ENCODE results near the gene EIF1AY.
A peak's percentile ranks its signal among the peaks of the same experiment; 100 is the strongest.
"Not testable (repeated sequence)": the region's sequence is repeated elsewhere in the genome, so short reads cannot be mapped to it uniquely, and the experiment has no call there.

Gene EIF1AY, protein sequence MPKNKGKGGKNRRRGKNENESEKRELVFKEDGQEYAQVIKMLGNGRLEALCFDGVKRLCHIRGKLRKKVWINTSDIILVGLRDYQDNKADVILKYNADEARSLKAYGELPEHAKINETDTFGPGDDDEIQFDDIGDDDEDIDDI

DNA sequence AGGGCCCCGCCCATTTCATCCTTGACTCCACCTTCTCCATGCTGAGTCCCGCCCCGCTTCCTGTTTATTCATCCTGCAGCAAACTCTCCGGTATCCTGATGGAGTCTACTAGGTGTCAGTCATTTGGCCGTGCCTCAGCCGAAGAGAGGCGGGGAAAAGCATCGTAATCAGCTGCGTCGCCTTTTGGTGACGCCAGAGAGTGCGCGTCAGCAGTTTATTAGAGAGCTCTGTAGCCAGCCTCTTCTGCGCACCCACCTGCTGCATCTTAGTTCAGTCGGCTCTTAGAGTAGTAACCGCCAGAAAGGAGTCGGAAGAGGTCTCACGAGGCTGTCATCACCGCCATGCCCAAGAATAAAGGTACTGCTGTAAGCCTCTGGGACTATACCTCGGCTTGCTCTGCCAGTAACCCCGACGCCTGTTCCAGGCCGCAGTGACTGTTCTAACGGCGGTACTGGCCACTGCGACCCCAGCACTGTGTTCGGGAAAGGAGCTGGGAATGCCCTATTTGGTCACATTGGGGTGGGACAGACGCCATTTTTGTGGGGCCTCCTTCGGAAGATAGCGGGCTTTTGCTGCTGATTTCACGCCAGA lies at the start of gene EIF1AY:
Gene EIF1AY, plus strand, starts transcription at position 246 of the 591 bp plus-strand sequence. Its CDS starts 96 bp downstream, at position 342.
- Mint-ChIP-seq H3K36me3 (no peaks in the 10 kb centered on the region), H3K27me3 (no peaks in the 10 kb centered on the region), H3K4me3 (peak within 1 kb of the TSS; percentile 93), H3K4me1 (peaks cover 14% of the 10 kb centered on the region), H3K27ac (peak within 1 kb of the TSS; percentile 98), H3K9me3 (no peaks in the 10 kb centered on the region)
- ATAC-seq = peak; percentile 99

DNA sequence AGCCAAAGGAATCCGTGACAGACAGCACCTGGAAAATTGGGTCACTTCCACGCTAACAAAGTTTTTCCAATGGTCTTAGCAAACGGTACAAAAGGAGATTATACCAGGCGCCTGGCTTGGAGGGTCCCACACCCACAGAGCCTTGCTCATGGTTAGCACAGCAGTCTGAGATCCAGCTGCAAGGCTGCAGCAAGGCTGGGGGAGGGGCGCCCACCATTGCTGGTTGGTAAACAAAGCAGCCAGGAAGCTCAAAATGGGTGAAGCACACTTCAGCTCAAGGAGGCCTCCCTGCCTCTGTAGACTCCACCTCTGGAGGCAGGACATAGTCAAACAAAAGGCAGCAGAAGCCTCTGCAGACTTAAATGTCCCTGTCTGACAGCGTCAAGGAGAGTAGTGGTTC lies 47.1 kb upstream of the EIF1AY start:
- H3K27ac Mint-ChIP-seq = no peak overlapping the region
- no peaks in the 10 kb centered on the region for H3K4me1 Mint-ChIP-seq
- peaks cover 12% of the 10 kb centered on the region for H3K36me3 Mint-ChIP-seq
- H3K9me3 Mint-ChIP-seq = peaks cover 4% of the 10 kb centered on the region
- ATAC-seq = no peak
- H3K27me3 Mint-ChIP-seq = no peaks in the 10 kb centered on the region
- no peak overlapping the region for H3K4me3 Mint-ChIP-seq

DNA sequence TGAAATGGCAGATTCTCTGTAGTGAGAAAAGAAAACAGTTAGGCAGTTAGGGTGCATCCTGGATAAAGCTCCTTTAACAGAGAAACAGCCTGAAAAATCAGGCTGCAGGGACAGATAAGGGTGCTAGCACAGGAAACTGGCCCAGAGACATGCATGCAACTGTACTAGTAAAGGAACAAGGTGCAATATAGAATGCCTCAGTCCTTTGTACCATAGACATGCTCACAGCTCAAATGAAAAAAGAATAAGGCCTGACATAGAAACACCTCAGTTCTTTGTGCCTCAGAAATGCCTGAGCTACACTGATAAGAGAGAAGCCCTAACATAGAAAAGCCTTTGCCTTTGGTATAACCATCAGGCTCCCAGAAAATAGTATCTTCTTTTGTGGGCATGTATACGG lies 37.4 kb upstream of the EIF1AY start:
- H3K9me3 Mint-ChIP-seq = no peaks in the 10 kb centered on the region
- no peaks in the 10 kb centered on the region for H3K27me3 Mint-ChIP-seq
- no peaks in the 10 kb centered on the region for H3K4me1 Mint-ChIP-seq
- no peak overlapping the region for H3K27ac Mint-ChIP-seq
- no peak for ATAC-seq
- no peak overlapping the region for H3K4me3 Mint-ChIP-seq
- H3K36me3 Mint-ChIP-seq = no peaks in the 10 kb centered on the region

DNA sequence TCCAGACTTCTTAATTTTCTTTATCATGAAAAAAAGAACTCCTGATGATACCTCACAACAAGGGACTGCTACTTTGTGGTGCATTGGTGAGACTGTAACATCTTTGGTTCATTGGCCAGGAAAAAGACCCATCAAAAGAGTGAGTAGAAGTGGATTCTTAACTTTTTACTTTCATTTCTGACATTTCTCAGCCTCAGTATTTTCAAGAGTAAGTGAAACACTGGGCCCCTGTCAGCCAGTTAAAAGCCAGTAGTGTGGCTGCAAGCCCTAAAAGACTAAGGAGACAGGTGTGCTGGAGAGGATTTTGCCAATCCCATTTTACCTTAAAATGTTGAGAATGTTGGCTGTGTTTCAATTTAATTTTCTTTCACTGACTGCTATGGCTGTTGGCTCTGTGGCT lies 36.6 kb upstream of the EIF1AY start:
- Mint-ChIP-seq H3K27me3 (no peaks in the 10 kb centered on the region), H3K4me1 (no peaks in the 10 kb centered on the region), H3K36me3 (no peaks in the 10 kb centered on the region), H3K27ac (no peak overlapping the region), H3K9me3 (no peaks in the 10 kb centered on the region), H3K4me3 (no peak overlapping the region)
- ATAC-seq = no peak

DNA sequence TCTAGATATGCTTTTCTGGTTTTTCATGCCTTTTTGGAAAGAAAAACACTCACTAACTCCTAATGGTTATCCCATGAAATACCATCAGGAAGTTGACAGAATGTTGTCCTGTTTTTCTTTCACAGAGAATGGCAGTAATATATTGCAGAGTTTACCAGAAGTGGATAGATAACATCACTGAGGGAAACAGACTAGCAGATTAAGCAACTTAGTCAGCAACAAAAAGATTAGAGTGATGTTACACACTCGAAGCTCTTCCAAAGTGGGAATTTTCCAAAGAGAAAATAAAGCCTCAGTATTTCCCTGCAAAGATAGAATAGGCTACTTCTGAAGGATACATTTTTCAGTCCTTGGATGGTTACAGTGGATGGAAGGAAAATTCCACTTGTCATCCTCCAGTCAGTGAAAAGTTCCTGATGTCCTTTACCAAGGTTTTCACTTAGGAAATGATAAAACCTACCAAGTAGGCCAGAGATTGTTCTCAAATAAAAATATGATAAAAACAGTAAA lies 31.1 kb upstream of the EIF1AY start:
- no peaks in the 10 kb centered on the region for H3K27me3 Mint-ChIP-seq
- no peaks in the 10 kb centered on the region for H3K36me3 Mint-ChIP-seq
- no peak overlapping the region for H3K4me3 Mint-ChIP-seq
- no peak for ATAC-seq
- no peak overlapping the region for H3K27ac Mint-ChIP-seq
- H3K4me1 Mint-ChIP-seq = no peaks in the 10 kb centered on the region
- H3K9me3 Mint-ChIP-seq = peaks cover 2% of the 10 kb centered on the region

DNA sequence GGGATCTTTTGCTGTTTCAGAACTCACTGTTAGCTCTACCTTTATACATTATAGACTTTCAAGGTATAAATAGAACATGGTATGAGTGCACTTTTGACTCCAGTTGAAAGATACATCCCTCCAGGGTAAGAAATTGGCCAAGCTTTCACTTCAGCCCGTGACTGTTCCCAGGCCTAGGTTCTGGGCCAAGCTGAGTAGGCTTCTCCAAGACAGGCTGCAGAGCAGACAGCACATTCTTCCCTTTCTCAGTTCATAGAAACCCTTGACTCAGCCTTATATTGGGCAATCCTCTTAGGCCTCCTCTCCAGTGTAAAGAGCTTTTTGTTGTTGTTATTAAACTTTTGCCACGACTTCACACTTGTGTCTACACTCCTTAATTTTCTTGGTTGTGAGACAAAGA lies 29.5 kb upstream of the EIF1AY start:
- no peaks in the 10 kb centered on the region for H3K4me1 Mint-ChIP-seq
- peaks cover 2% of the 10 kb centered on the region for H3K9me3 Mint-ChIP-seq
- H3K36me3 Mint-ChIP-seq = no peaks in the 10 kb centered on the region
- H3K27me3 Mint-ChIP-seq = no peaks in the 10 kb centered on the region
- no peak overlapping the region for H3K27ac Mint-ChIP-seq
- ATAC-seq = no peak
- no peak overlapping the region for H3K4me3 Mint-ChIP-seq

DNA sequence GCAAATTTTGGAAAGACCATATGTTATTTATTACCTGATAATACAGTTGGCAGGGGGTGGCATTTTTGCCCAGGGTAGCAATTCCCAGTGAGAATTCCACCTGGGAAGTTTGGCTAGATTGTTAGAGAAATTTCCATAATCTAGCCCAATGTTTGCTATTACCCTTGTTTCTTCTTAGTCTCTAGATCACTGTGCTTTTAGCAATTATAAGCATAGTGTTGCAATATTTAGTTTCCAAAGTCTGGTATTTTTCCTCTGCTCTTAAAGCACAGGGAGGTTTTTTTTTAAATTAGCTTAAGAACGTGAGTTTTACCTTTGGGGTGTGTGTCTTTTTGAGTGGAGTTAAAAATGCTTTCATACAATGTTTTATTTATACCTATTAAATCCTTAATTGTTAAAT lies 26.3 kb upstream of the EIF1AY start:
- Mint-ChIP-seq H3K4me3 (no peak overlapping the region), H3K36me3 (no peaks in the 10 kb centered on the region), H3K27ac (no peak overlapping the region), H3K27me3 (no peaks in the 10 kb centered on the region), H3K9me3 (peaks cover 2% of the 10 kb centered on the region), H3K4me1 (no peaks in the 10 kb centered on the region)
- ATAC-seq = no peak

DNA sequence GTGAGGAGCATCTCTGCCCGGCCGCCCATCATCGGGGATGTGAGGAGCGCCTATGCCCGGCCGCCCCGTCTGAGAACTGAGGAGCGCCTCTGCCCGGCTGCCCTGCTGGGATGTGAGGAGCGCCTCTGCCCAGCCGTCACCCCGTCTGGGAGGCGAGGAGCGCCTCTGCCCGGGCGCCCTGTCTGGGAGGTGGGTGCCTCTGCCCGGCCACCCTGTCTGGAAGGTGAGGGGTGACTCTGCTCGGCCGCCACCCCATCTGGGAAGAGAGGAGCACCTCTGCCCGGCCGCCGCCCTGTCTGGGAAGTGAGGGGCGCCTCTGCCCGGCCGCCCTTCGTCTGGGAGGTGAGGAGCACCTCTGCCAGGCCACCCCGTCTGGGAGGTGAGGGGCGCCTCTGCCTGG lies 23.7 kb upstream of the EIF1AY start:
- Mint-ChIP-seq H3K4me3 (no peak overlapping the region), H3K4me1 (no peaks in the 10 kb centered on the region), H3K36me3 (no peaks in the 10 kb centered on the region), H3K27ac (no peak overlapping the region), H3K27me3 (no peaks in the 10 kb centered on the region), H3K9me3 (no peaks in the 10 kb centered on the region)
- no peak for ATAC-seq

DNA sequence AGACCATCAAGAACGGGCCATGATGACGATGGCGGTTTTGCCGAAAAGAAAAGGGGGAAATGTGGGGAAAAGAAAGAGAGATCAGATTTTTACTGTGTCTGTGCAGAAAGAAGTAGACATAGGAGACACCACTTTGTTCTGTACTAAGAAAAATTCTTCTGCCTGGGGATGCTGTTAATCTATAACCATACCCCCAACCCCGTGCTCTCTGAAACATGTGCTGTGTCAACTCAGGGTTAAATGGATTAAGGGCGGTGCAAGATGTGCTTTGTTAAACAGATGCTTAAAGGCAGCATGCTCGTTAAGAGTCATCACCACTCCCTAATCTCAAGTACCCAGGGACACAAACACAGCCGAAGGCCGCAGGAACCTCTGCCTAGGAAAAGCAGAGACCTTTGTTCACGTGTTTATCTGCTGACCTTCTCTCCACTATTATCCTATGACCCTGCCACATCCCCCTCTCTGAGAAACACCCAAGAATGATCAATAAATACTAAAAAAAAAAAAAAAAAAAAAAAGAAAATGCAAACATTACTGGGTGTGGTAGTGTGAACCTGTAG lies 22.7 kb upstream of the EIF1AY start:
- not testable (repeated sequence) for H3K27ac Mint-ChIP-seq, H3K4me1 Mint-ChIP-seq, H3K9me3 Mint-ChIP-seq, H3K27me3 Mint-ChIP-seq, H3K36me3 Mint-ChIP-seq, H3K4me3 Mint-ChIP-seq, ATAC-seq

DNA sequence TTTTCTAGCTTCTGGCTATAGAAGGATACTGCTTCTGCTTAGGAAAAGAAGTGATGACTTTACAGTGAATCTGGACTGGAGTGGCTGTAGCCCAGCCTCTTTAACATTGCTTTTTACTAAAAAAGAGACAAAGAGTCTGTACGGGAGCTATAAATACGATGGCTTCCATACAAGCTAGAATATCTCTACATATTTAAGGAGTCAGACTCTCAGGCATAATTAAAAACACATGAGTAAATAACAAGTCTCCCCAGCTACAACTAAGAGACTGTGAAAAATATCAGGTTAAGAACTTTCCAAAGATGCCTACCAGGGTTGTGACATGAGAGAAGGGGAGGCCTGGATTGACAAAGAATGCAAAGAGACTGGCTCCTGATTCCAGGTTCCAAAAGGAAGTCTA lies 19.8 kb upstream of the EIF1AY start:
- H3K4me1 Mint-ChIP-seq = no peaks in the 10 kb centered on the region
- H3K9me3 Mint-ChIP-seq = no peaks in the 10 kb centered on the region
- H3K27ac Mint-ChIP-seq = no peak overlapping the region
- no peaks in the 10 kb centered on the region for H3K27me3 Mint-ChIP-seq
- ATAC-seq = no peak
- no peak overlapping the region for H3K4me3 Mint-ChIP-seq
- H3K36me3 Mint-ChIP-seq = no peaks in the 10 kb centered on the region

DNA sequence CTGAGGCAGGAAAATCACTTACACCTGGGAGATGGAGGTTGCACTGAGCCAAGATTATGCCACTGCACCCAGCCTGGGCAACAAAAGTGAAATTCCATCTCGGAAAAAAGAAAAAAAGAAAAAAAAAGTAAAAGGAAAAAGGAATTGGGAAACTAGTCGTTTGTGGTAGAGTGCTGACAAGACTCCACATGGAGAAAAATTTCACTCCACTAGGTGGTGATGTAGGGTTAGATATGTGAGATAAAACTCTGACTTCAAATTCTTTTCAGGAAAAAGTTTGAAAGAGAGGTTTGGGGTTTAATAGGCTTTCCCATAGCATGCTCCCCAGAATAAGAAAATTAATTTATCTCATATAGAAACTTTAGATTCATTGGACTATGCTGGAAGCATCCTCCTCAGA lies 16.9 kb upstream of the EIF1AY start:
- ATAC-seq = no peak
- Mint-ChIP-seq H3K27ac (no peak overlapping the region), H3K4me3 (no peak overlapping the region), H3K27me3 (no peaks in the 10 kb centered on the region), H3K36me3 (no peaks in the 10 kb centered on the region), H3K9me3 (no peaks in the 10 kb centered on the region), H3K4me1 (no peaks in the 10 kb centered on the region)

DNA sequence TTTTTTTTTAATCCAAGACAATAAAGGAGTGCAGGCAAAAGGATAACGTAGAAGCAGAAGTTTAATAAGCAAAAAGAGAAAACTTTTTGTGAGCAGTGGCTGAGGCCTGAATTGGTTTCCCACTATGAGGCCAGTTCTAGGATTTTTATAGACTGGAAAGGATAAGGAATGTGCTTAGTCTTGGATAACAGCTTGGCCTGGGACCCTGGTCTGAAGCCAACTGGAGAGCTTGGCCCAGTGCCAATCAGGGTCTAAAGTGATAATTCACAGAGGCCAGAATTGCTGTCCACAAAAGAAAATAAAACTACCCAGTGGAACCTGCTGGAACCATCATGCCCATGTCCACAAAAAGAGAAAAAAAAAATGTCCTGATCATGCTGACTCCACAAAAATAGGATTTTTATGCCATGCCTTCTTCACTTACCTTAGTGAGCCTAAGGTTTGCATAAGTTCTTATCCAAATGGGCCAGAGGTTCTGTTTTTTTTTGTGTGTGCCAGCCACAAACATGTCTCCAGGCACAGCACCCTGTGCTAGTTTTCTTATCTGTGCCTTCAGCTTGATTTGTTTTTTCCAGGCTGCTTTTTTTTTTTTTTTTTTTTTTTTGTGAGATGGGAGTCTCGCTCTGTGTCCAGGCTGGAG lies 15.6 kb upstream of the EIF1AY start:
- Mint-ChIP-seq H3K36me3 (no peaks in the 10 kb centered on the region), H3K9me3 (no peaks in the 10 kb centered on the region), H3K27me3 (no peaks in the 10 kb centered on the region), H3K4me1 (no peaks in the 10 kb centered on the region), H3K27ac (no peak overlapping the region), H3K4me3 (no peak overlapping the region)
- ATAC-seq = no peak

DNA sequence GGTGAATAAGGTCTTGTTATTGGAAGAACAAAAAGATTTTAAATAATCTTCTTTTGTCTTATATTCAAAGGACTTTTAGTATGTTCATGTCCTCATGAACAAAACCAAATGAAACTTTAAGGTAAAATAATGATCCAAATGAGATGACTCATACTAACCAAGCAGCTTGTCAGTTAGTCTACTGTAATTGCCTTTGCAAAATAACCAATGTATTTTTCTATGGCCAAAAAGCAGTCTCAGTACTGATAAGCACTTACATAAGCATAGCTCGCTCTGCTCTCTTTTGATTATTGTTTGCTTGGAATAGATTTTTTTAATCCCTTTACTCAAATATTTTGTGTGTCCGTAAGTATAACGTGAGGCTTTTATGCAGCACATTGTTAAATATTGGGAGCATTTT lies 4.3 kb upstream of the EIF1AY start:
- Mint-ChIP-seq H3K27ac (no peak overlapping the region), H3K27me3 (no peaks in the 10 kb centered on the region), H3K36me3 (no peaks in the 10 kb centered on the region), H3K4me1 (peaks cover 8% of the 10 kb centered on the region), H3K9me3 (no peaks in the 10 kb centered on the region), H3K4me3 (no peak overlapping the region)
- ATAC-seq = no peak

DNA sequence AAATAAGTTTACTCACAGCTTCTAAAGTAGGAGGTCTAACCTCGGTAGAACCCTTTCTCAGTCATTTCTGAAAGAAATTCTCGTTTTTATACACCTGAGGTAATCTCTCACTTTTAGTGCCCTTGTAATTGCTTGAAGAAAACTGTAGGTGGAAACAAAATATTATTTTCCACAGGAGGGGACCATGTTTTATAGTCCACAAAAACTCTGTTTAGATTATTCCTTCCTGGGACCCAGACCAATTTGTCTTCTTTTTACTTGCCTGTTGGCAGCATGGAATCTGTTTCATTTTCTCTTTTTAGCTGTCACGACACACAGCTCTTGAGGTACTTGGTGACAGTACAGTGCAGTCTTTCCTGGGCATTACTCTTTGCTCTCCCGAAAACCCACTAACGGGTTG lies 930 bp downstream of the EIF1AY start:
- Mint-ChIP-seq H3K4me3 (peak overlapping the region; percentile 93), H3K27ac (peak overlapping the region; percentile 98), H3K4me1 (peaks cover 14% of the 10 kb centered on the region), H3K9me3 (no peaks in the 10 kb centered on the region), H3K36me3 (no peaks in the 10 kb centered on the region), H3K27me3 (no peaks in the 10 kb centered on the region)
- ATAC-seq = no peak

DNA sequence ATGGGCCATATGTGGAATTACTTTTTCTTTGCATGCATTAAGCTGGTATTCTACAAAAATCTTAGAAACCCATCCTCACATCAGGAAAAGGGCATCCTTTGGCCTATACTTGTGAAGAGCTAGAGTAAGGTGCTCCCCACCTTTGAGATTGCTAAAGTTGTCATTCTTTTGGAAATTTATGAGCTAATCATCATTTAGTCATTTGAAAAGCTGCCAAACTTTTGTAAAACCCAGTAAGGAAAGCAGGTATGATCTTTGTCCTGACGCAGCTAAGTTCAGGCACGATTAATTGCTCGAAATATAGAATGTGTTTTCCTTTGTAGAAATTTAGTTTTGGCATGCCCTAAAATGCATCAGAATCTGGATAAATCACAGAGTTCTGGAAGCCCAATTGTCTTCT lies 2.6 kb downstream of the EIF1AY start:
- no peak overlapping the region for H3K27ac Mint-ChIP-seq
- ATAC-seq = no peak
- H3K4me1 Mint-ChIP-seq = peaks cover 10% of the 10 kb centered on the region
- H3K36me3 Mint-ChIP-seq = no peaks in the 10 kb centered on the region
- H3K9me3 Mint-ChIP-seq = no peaks in the 10 kb centered on the region
- no peaks in the 10 kb centered on the region for H3K27me3 Mint-ChIP-seq
- H3K4me3 Mint-ChIP-seq = no peak overlapping the region

DNA sequence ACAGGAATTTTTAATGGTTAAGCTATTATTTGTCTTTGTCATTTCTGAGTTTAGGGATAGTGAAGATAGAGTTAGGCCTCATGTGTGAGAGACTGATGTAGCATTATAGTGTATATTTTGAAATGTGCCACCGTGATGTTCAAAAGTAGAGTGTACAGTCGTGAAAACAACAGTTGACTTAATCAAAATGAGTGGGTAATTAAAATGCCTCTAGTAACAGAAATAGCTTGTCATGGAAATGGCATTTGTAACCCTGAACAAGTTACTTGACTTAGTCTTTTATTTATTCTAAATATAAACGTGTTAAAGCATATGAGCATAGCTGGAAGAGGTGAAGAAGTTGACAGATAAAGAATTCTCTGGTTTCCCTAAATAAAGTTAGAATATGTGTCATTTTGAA lies 6.1 kb downstream of the EIF1AY start:
- Mint-ChIP-seq H3K27ac (no peak overlapping the region), H3K4me1 (peaks cover 6% of the 10 kb centered on the region)

More for the DNA sequence above, 6.1 kb downstream of the EIF1AY start:
- no peaks in the 10 kb centered on the region for H3K9me3 Mint-ChIP-seq
- no peak for ATAC-seq
- H3K36me3 Mint-ChIP-seq = no peaks in the 10 kb centered on the region
- H3K27me3 Mint-ChIP-seq = no peaks in the 10 kb centered on the region
- H3K4me3 Mint-ChIP-seq = no peak overlapping the region
